HepG2 (cell line): ENCODE measurements around the gene GGA2. TPM values are rescaled to one million over a fixed set of nuclear protein-coding genes. Genes with fewer than 3 reads are reported as not detected.

Source experiments
- BORCS8-MEF2B ChIP-seq: sonication (generic); formaldehyde crosslinking; IDR thresholded peaks from 2 replicates; pipeline ENCODE4 v1.8.0; 2022; ENCODE audit warnings: mild to moderate bottlenecking, missing genetic modification reagents
- EP300 ChIP-seq, 3 experiments: sonication (generic) in 1 of 3; formaldehyde crosslinking in 1 of 3; IDR thresholded peaks; 2 replicates each; pipeline versions ENCODE4 v1.5.1 to v1.6.1; 2011 to 2020; ENCODE audit warnings: low read depth in 2 of 3, low read length in 2 of 3, borderline replicate concordance in 1 of 3, improper control_type of control experiment in 1 of 3, mild to moderate bottlenecking in 1 of 3, missing genetic modification reagents in 1 of 3, moderate library complexity in 1 of 3
- GATA4 ChIP-seq: sonication (generic); IDR thresholded peaks from 2 replicates; pipeline ENCODE4 v1.6.1; 2016; ENCODE audit warnings: antibody characterized with exemption, low read depth, borderline replicate concordance
- PRDM15 ChIP-seq: sonication (generic); formaldehyde crosslinking; IDR thresholded peaks from 2 replicates; pipeline ENCODE4 v1.4.0; 2020; ENCODE audit warnings: missing genetic modification reagents
- SP2 ChIP-seq: sonication (generic); formaldehyde crosslinking; IDR thresholded peaks from 2 replicates; pipeline ENCODE4 v1.5.1; 2020; ENCODE audit warnings: mild to moderate bottlenecking, missing genetic modification reagents
- ZBTB7A ChIP-seq: sonication (generic); formaldehyde crosslinking; IDR thresholded peaks from 2 replicates; pipeline ENCODE4 v1.8.0; 2022; ENCODE audit warnings: mild to moderate bottlenecking, missing genetic modification reagents
- ZNF619 ChIP-seq: sonication (generic); formaldehyde crosslinking; IDR thresholded peaks from 2 replicates; pipeline ENCODE4 v1.4.0; 2020; ENCODE audit warnings: mild to moderate bottlenecking, missing genetic modification reagents
- polyA plus RNA-seq, 8 experiments: library from polyadenylated mRNA; depleted of rRNA in 3 of 8; stranded (reverse) in 7 of 8; unstranded in 1 of 8; fragments of >200 nt; fragmentation: Illumina TruSeq in 4 of 8; extraction: Trizol in 4 of 8; gene quantifications; 2 replicates each; pipeline versions ENCODE4 v1.2.1 to v1.2.3, GENCODE V29; 2011 to 2016; ENCODE audit warnings: low read depth in 4 of 8, missing spikeins in 1 of 8, mixed read lengths in 1 of 8; ENCODE audit not compliant: insufficient read depth in 1 of 8
- total RNA-seq, 5 experiments: library from RNA; depleted of rRNA; stranded (reverse); fragments of >200 nt; fragmentation: Illumina TruSeq; extraction: Trizol; gene quantifications; 2 replicates each; pipeline ENCODE4 v1.2.3, GENCODE V29; 2016; ENCODE audit warnings: low read depth in 1 of 5

The GGA2 gene
- total and polyA plus RNA-seq, 2 of the 13 experiments (the other 11 are each of a cell fraction or from before 2014, with no cell fraction given): 51.5 to 69.8 TPM

GRCh38 chr16:23556881-23557778 is 46.8 kb upstream of the GGA2 start, which contains the start of the genes EARS2 and UBFD1 (continued):
- TF ChIP-seq GATA4 (0 out of 2 replicates have a peak, but pooled peaks have one; percentile 11), ZNF619 (CRISPR knock-in tag) (peak; percentile 99), BORCS8-MEF2B (CRISPR knock-in tag) (no peak; the same call in none of the 2 replicates), SP2 (peak; percentile 91), EP300 (IDR thresholded peaks at IDR 0.05; ENCODE audit: low read depth in 2 of 2, low read length in 2 of 2) (peak in 1 of 2 experiments; percentile 70; a peak in 3 of 4 replicates), EP300 (CRISPR knock-in tag; IDR thresholded peaks at IDR 0.05; ENCODE audit: borderline replicate concordance) (peak; percentile 51; the same call in 1 of the 2 replicates), PRDM15 (CRISPR knock-in tag) (peak; percentile 76), ZBTB7A (CRISPR knock-in tag) (peak; percentile 19; the same call in 1 of the 2 replicates)
